H1 (cell line): ENCODE measurements around the gene ATXN7. TPM values are rescaled to one million over a fixed set of nuclear protein-coding genes. Genes with fewer than 3 reads are reported as not detected.

Source experiments
- CTCF ChIA-PET: fragments of 300-600 bp; sonication (Branson Sonifier 250); formaldehyde crosslinking; loops from one replicate; lab custom pipeline; 2021; ENCODE audit not compliant: partially characterized antibody; lab: Charles Lee
- POLR2A ChIA-PET: fragments of 300-600 bp; sonication (Branson Sonifier 250); formaldehyde crosslinking; loops from one replicate; lab custom pipeline; 2021; ENCODE audit warnings: inconsistent platforms; ENCODE audit not compliant: partially characterized antibody; lab: Charles Lee
- DNase-seq, 2 experiments: peaks; one replicate each; pipeline versions ENCODE4 v3.0.0 to v3.0.0-alpha.2; 2010 to 2022; ENCODE audit warnings: low spot score in 2 of 2, low read depth in 1 of 2, mixed read lengths in 1 of 2
- FAIRE-seq: peaks from 2 replicates; lab custom pipeline; 2011; peaks lifted over from hg19 to GRCh38; lab: Jason Lieb, UNC
- H2AFZ ChIP-seq: 2 replicates; pipeline ENCODE4 v1.8.1; 2012; ENCODE audit warnings: low read length, inconsistent platforms
- H2AK5ac ChIP-seq: 2 replicates; pipeline ENCODE4 v1.6.1; 2013; ENCODE audit warnings: low read depth, low read length
- H2BK120ac ChIP-seq: replicated peaks from 2 replicates; pipeline ENCODE3; 2013; ENCODE audit warnings: low read depth, low read length, inconsistent platforms
- H2BK12ac ChIP-seq: 2 replicates; pipeline ENCODE4 v1.6.1; 2013; ENCODE audit warnings: low read depth, low read length
- H2BK15ac ChIP-seq: 2 replicates; pipeline ENCODE4 v1.6.1; 2013; ENCODE audit warnings: low read length
- H2BK20ac ChIP-seq: 2 replicates; pipeline ENCODE4 v1.6.1; 2013; ENCODE audit warnings: low read length
- H2BK5ac ChIP-seq: 2 replicates; pipeline ENCODE4 v1.6.1; 2013; ENCODE audit warnings: low read depth, low read length
- H3K14ac ChIP-seq: 2 replicates; pipeline ENCODE4 v1.6.1; 2013; ENCODE audit warnings: inconsistent platforms; ENCODE audit not compliant: insufficient read length
- H3K18ac ChIP-seq: 2 replicates; pipeline ENCODE4 v1.6.1; 2013; ENCODE audit warnings: low read length; ENCODE audit errors: extremely low read depth
- H3K23ac ChIP-seq: 2 replicates; pipeline ENCODE4 v1.6.1; 2013; ENCODE audit warnings: inconsistent platforms; ENCODE audit not compliant: insufficient read length
- H3K23me2 ChIP-seq: 2 replicates; pipeline ENCODE4 v1.6.1; 2013; ENCODE audit warnings: low read depth, low read length
- H3K27ac ChIP-seq: 2 replicates; pipeline ENCODE4 v1.6.1; 2011; ENCODE audit warnings: low read depth, low read length, inconsistent platforms
- H3K27me3 ChIP-seq, 4 experiments: replicated peaks in 1 of 4; 1 replicate in 1 of 4; 2 replicates in 3 of 4; pipeline versions ENCODE4 v1.6.1 to v1.8.1; 2011 to 2013; ENCODE audit warnings: low read length in 3 of 4, mild to moderate bottlenecking in 3 of 4, inconsistent platforms in 2 of 4, mixed read lengths in 2 of 4, moderate library complexity in 1 of 4; ENCODE audit not compliant: control insufficient read depth in 3 of 4, insufficient read depth in 3 of 4; ENCODE audit errors: extremely low read depth in 1 of 4
- H3K36me3 ChIP-seq, 4 experiments: 2 replicates each; pipeline versions ENCODE4 v1.6.1 to v1.8.1; 2011 to 2013; ENCODE audit warnings: mild to moderate bottlenecking in 4 of 4, low read length in 3 of 4, moderate library complexity in 2 of 4, control low read depth in 1 of 4, inconsistent platforms in 1 of 4; ENCODE audit not compliant: insufficient read depth in 4 of 4, control insufficient read depth in 2 of 4
- H3K4ac ChIP-seq: replicated peaks from 2 replicates; pipeline ENCODE3; 2013; ENCODE audit warnings: low read length, low read depth, mixed read lengths, inconsistent platforms; ENCODE audit not compliant: insufficient read length
- H3K4me1 ChIP-seq, 4 experiments: replicated peaks in 1 of 4; 1 replicate in 1 of 4; 2 replicates in 3 of 4; pipeline versions ENCODE4 v1.6.1 to v1.8.1; 2011 to 2013; ENCODE audit warnings: low read length in 3 of 4, inconsistent platforms in 2 of 4, mixed read lengths in 1 of 4; ENCODE audit not compliant: insufficient read depth in 4 of 4, control insufficient read depth in 3 of 4
- H3K4me2 ChIP-seq, 2 experiments: 2 replicates each; pipeline versions ENCODE4 v1.6.1 to v1.8.1; 2011 to 2013; ENCODE audit warnings: low read depth in 2 of 2, low read length in 2 of 2, control low read depth in 1 of 2, inconsistent platforms in 1 of 2, mild to moderate bottlenecking in 1 of 2; ENCODE audit not compliant: insufficient read depth in 1 of 2
- H3K4me3 ChIP-seq, 4 experiments: fragments of 200-600, 300-600 bp in 1 of 4; sonication (generic), shearing (Covaris generic), sonication (Bioruptor Twin) in 1 of 4; 2 replicates each; pipeline versions ENCODE4 v1.5.1 to v1.8.1; 2011 to 2016; ENCODE audit warnings: low read length in 4 of 4, low read depth in 3 of 4, control low read depth in 2 of 4, inconsistent platforms in 2 of 4, mild to moderate bottlenecking in 2 of 4, mixed read lengths in 1 of 4, moderate library complexity in 1 of 4; ENCODE audit not compliant: insufficient read depth in 2 of 4; ENCODE audit errors: extremely low read depth in 1 of 4
- H3K56ac ChIP-seq: replicated peaks from 2 replicates; pipeline ENCODE3; 2013; ENCODE audit warnings: low read depth, mild to moderate bottlenecking, mixed read lengths, low read length, inconsistent platforms; ENCODE audit not compliant: insufficient read length
- H3K79me1 ChIP-seq: 2 replicates; pipeline ENCODE4 v1.6.1; 2013; ENCODE audit warnings: low read depth, low read length, control low read depth
- H3K79me2 ChIP-seq, 2 experiments: 2 replicates each; pipeline versions ENCODE4 v1.6.1 to v1.8.1; 2012 to 2013; ENCODE audit warnings: low read length in 2 of 2, mild to moderate bottlenecking in 2 of 2, inconsistent platforms in 1 of 2; ENCODE audit not compliant: insufficient read depth in 2 of 2, control insufficient read depth in 1 of 2
- H3K9ac ChIP-seq, 4 experiments: replicated peaks in 1 of 4; 1 replicate in 1 of 4; 2 replicates in 3 of 4; pipeline versions ENCODE4 v1.6.1 to v1.8.1; 2011 to 2013; ENCODE audit warnings: low read depth in 3 of 4, low read length in 3 of 4, control low read depth in 2 of 4, mild to moderate bottlenecking in 2 of 4, moderate library complexity in 2 of 4, inconsistent platforms in 1 of 4; ENCODE audit errors: extremely low read depth in 1 of 4
- H3K9me3 ChIP-seq, 2 experiments: 2 replicates each; pipeline versions ENCODE4 v1.6.1 to v1.8.1; 2012 to 2013; ENCODE audit warnings: mild to moderate bottlenecking in 2 of 2, moderate library complexity in 2 of 2, control low read depth in 1 of 2, inconsistent platforms in 1 of 2, low read depth in 1 of 2, low read length in 1 of 2, mixed read lengths in 1 of 2; ENCODE audit not compliant: insufficient read depth in 2 of 2
- H4K20me1 ChIP-seq, 2 experiments: replicated peaks in 1 of 2; 2 replicates each; pipeline versions ENCODE3 to v1.8.1; 2011 to 2013; ENCODE audit warnings: inconsistent platforms in 2 of 2, low read length in 2 of 2, mild to moderate bottlenecking in 1 of 2; ENCODE audit not compliant: insufficient read depth in 2 of 2, control insufficient read depth in 1 of 2
- H4K5ac ChIP-seq: 2 replicates; pipeline ENCODE4 v1.6.1; 2013; ENCODE audit warnings: low read length, low read depth, mixed read lengths, inconsistent platforms; ENCODE audit not compliant: insufficient read length
- H4K8ac ChIP-seq: 2 replicates; pipeline ENCODE4 v1.8.0; 2013; ENCODE audit warnings: mild to moderate bottlenecking, moderate library complexity, low read length, inconsistent platforms; ENCODE audit not compliant: insufficient read depth; ENCODE audit errors: extremely low read depth
- H4K91ac ChIP-seq: replicated peaks from 2 replicates; pipeline ENCODE3; 2013; ENCODE audit warnings: low read length, mixed read lengths, inconsistent platforms; ENCODE audit not compliant: insufficient read length
- KDM1A ChIP-seq: fragments of 200-600, 300-600 bp; sonication (generic); IDR thresholded peaks from 2 replicates; pipeline ENCODE4 v1.7.1; 2016; ENCODE audit warnings: mild to moderate bottlenecking, low read length, borderline replicate concordance
- RAD21 ChIP-seq, 2 experiments: IDR thresholded peaks in 1 of 2; conservative IDR thresholded peaks in 1 of 2; 2 replicates each; pipeline ENCODE4 v1.6.1; 2011; ENCODE audit warnings: low read depth in 2 of 2, low read length in 2 of 2, improper control_type of control experiment in 1 of 2, inconsistent platforms in 1 of 2, mild to moderate bottlenecking in 1 of 2, moderate library complexity in 1 of 2
- WGBS, 2 experiments: shearing (Covaris generic) in 1 of 2; methylation state at CpG; one replicate each; pipeline versions ENCODE4 v1.1.6 to v1.1.7; 2013 to 2015; ENCODE audit warnings: low lambda C conversion rate in 2 of 2, mixed read lengths in 2 of 2, inconsistent platforms in 1 of 2, low coverage in 1 of 2, missing lambda C conversion rate in 1 of 2; ENCODE audit not compliant: insufficient replicate concordance in 2 of 2, insufficient coverage in 1 of 2, insufficient read length in 1 of 2; ENCODE audit errors: extremely low coverage in 1 of 2, missing lambda C conversion rate in 1 of 2; 5-methylcytosine and 5-hydroxymethylcytosine counted together
- polyA plus RNA-seq, 7 experiments: library from polyadenylated mRNA; depleted of rRNA in 3 of 7; stranded (reverse) in 5 of 7; unstranded in 2 of 7; fragments of >200 nt in 5 of 7; fragments of 200-250 nt in 2 of 7; gene quantifications; 1 replicate in 5 of 7; 2 replicates in 1 of 7; 4 replicates in 1 of 7; pipeline versions ENCODE4 v1.2.1 to v1.2.3, GENCODE V29; 2011 to 2013; ENCODE audit warnings: missing spikeins in 2 of 7, mixed read lengths in 2 of 7
- total RNA-seq: library from RNA; stranded (reverse); fragmentation: NEBNext Ultra II Directional; extraction: Animal tissue kit (Norgen Biotek cat#: 25700); gene quantifications from 2 replicates; pipeline ENCODE4 v1.2.1, GENCODE V29; 2021
- TF ChIP-seq, protein P1 (sequence below), 3 experiments: IDR thresholded peaks; 1 replicate in 2 of 3; 2 replicates in 1 of 3; pipeline versions ENCODE4 v1.5.1 to v1.6.1; 2011; ENCODE audit warnings: low read length in 3 of 3, mild to moderate bottlenecking in 3 of 3, inconsistent platforms in 2 of 3, low read depth in 1 of 3, moderate library complexity in 1 of 3; ENCODE audit not compliant: insufficient read depth in 1 of 3; ENCODE audit errors: control extremely low read depth in 1 of 3
- TF ChIP-seq, protein P2 (sequence below): IDR thresholded peaks from 2 replicates; pipeline ENCODE4 v1.6.1; 2012; ENCODE audit warnings: low read length, inconsistent platforms

The ATXN7 gene
- total and polyA plus RNA-seq, 2 of the 8 experiments (the other 6 are each of a cell fraction or from before 2014, with no cell fraction given): 15.5 to 16.8 TPM

DNA sequence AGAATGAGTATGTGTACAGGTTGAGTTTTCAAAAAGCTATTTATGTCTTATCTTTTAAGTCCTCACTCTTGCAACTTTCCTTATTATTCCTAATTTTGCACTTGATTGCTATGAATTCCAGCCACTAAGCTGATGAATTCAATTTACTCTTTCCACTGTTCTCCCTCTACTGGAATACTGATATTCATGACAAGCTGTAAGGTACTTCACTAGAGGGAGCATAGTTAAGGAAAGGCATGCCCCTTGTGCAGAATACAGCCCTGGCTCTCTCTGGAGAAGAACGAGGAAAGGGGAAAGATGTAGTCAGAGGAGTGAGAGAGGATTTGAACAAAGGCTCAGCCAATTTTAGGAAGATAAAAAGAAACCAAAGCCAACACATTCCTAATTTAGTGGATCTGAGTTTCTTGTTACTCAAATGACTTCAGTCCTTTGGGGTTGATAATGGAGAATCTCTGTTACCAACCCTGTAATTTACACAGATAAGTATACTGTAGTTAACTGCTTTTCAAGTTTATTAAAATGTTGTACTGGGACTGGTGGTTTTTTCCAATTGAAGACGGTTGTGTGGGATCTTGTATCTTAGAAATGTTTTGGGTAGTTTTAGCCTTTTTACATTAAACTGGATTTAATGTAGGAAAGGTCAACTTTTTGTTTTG lies 44.5 kb downstream of the ATXN7 start:
- Histone ChIP-seq H4K20me1 (peaks cover 0 to 1% of the 10 kb centered on the region in 2 experiments), H3K36me3 (no peaks in the 10 kb centered on the region), H3K4me2 (no peak overlapping the region), H3K18ac (no peak overlapping the region), H3K79me1 (no peaks in the 10 kb centered on the region), H2BK15ac (no peak overlapping the region), H2AFZ (no peak overlapping the region), H3K4me3 (no peak overlapping the region), H3K27me3 (no peaks in the 10 kb centered on the region), H3K79me2 (0 out of 4 replicates have a peak, but pooled peaks cover 0 to 5% of the 10 kb centered on the region in 2 experiments), H4K8ac (no peak overlapping the region), H3K23ac (no peak overlapping the region), H3K23me2 (peaks cover 6% of the 10 kb centered on the region), H3K9me3 (no peaks in the 10 kb centered on the region), H3K27ac (no peak overlapping the region), H2AK5ac (no peak overlapping the region), H3K4me1 (peaks cover 0 to 1% (median 0%) of the 10 kb centered on the region in 4 experiments; a peak in 1 of 7 replicates), H3K9ac (no peak overlapping the region), H3K14ac (no peak overlapping the region), H4K5ac (no peak overlapping the region), H2BK20ac (no peak overlapping the region), H2BK120ac (no peak overlapping the region), H4K91ac (no peak overlapping the region), H2BK5ac (no peak overlapping the region), H3K4ac (no peak overlapping the region), H3K56ac (no peak overlapping the region), H2BK12ac (no peak overlapping the region)
- no peak for FAIRE-seq
- ChIA-PET CTCF (interaction anchor here (0.7 to 1.7 kb wide), 3 partner anchors 32 to 86 kb away, joined by 3 to 4 read pairs (median 3); no protein-coding TSS in a partner anchor), POLR2A (no interaction called here)
- 87% methylated on average over 2 of the region's 2 CpGs; no CpG with 5 or more reads in 1 of the 2 experiments for whole genome bisulfite sequencing, 2 experiments
- TF ChIP-seq, protein P1, sequence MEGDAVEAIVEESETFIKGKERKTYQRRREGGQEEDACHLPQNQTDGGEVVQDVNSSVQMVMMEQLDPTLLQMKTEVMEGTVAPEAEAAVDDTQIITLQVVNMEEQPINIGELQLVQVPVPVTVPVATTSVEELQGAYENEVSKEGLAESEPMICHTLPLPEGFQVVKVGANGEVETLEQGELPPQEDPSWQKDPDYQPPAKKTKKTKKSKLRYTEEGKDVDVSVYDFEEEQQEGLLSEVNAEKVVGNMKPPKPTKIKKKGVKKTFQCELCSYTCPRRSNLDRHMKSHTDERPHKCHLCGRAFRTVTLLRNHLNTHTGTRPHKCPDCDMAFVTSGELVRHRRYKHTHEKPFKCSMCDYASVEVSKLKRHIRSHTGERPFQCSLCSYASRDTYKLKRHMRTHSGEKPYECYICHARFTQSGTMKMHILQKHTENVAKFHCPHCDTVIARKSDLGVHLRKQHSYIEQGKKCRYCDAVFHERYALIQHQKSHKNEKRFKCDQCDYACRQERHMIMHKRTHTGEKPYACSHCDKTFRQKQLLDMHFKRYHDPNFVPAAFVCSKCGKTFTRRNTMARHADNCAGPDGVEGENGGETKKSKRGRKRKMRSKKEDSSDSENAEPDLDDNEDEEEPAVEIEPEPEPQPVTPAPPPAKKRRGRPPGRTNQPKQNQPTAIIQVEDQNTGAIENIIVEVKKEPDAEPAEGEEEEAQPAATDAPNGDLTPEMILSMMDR (IDR thresholded peaks at IDR 0.05; ENCODE audit: control extremely low read depth in 1 of 3, insufficient read depth in 1 of 3, low read depth in 1 of 3, low read length in 3 of 3): peak in 2 of 3 experiments; percentile 34 to 37; a peak in 2 of 4 replicates
- TF ChIP-seq, protein P2, sequence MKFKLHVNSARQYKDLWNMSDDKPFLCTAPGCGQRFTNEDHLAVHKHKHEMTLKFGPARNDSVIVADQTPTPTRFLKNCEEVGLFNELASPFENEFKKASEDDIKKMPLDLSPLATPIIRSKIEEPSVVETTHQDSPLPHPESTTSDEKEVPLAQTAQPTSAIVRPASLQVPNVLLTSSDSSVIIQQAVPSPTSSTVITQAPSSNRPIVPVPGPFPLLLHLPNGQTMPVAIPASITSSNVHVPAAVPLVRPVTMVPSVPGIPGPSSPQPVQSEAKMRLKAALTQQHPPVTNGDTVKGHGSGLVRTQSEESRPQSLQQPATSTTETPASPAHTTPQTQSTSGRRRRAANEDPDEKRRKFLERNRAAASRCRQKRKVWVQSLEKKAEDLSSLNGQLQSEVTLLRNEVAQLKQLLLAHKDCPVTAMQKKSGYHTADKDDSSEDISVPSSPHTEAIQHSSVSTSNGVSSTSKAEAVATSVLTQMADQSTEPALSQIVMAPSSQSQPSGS: no peak
- TF ChIP-seq RAD21 (IDR thresholded peaks at IDR 0.05 in 1 of 2, conservative IDR thresholded peaks at IDR 0.05 in 1 of 2; ENCODE audit: low read depth in 2 of 2, low read length in 2 of 2) (0 out of 4 replicates have a peak, but pooled peaks of 1 of the 2 experiments have one; percentile 15), KDM1A (no peak)
- no peak for DNase-seq
